Hepatocyte (in vitro differentiated cells): ENCODE measurements around the gene PGGHG. TPM values are rescaled to one million over a fixed set of nuclear protein-coding genes. Genes with fewer than 3 reads are reported as not detected.
"Not testable (repeated sequence)": the region's sequence is repeated elsewhere in the genome, so short reads cannot be mapped to it uniquely, and the experiment has no call there.

Source experiments
- DNase-seq: peaks from one replicate; pipeline ENCODE4 v3.0.0-alpha.2; 2016; ENCODE audit warnings: low spot score
- H2AFZ ChIP-seq: fragments of 200-600 bp; sonication (generic); 2 replicates; pipeline ENCODE4 v1.6.0; 2016; ENCODE audit warnings: antibody characterized with exemption, mild to moderate bottlenecking
- H3K27ac ChIP-seq: fragments of 200-600 bp; sonication (generic); 2 replicates; pipeline ENCODE4 v1.5.1; 2016; ENCODE audit warnings: mild to moderate bottlenecking
- H3K27me3 ChIP-seq: fragments of 200-600 bp; sonication (generic); 2 replicates; pipeline ENCODE4 v1.6.1; 2016
- H3K36me3 ChIP-seq: fragments of 200-600 bp; sonication (generic); replicated peaks from 2 replicates; pipeline ENCODE4 v1.5.1; 2016; ENCODE audit warnings: low read depth; ENCODE audit not compliant: insufficient read depth
- H3K4me1 ChIP-seq: fragments of 200-600 bp; sonication (generic); 2 replicates; pipeline ENCODE4 v1.5.1; 2016; ENCODE audit warnings: mild to moderate bottlenecking, moderate library complexity; ENCODE audit not compliant: insufficient read depth
- H3K4me2 ChIP-seq: fragments of 200-600 bp; sonication (generic); 2 replicates; pipeline ENCODE4 v1.6.0; 2016
- H3K4me3 ChIP-seq: fragments of 200-600 bp; sonication (generic); 2 replicates; pipeline ENCODE4 v1.5.1; 2016; ENCODE audit warnings: mild to moderate bottlenecking
- H3K79me2 ChIP-seq: fragments of 200-600 bp; sonication (generic); 2 replicates; pipeline ENCODE4 v1.6.0; 2017; ENCODE audit warnings: mild to moderate bottlenecking
- H3K9me2 ChIP-seq: fragments of 200-600 bp; sonication (generic); replicated peaks from 2 replicates; pipeline ENCODE4 v1.6.0; 2017; ENCODE audit warnings: mild to moderate bottlenecking; ENCODE audit not compliant: insufficient read depth
- H3K9me3 ChIP-seq: fragments of 200-600 bp; sonication (generic); 2 replicates; pipeline ENCODE4 v1.5.1; 2016; ENCODE audit warnings: low read depth, mild to moderate bottlenecking
- H4K20me1 ChIP-seq: fragments of 200-600 bp; sonication (generic); 2 replicates; pipeline ENCODE4 v1.6.0; 2016; ENCODE audit warnings: mild to moderate bottlenecking; ENCODE audit not compliant: insufficient read depth, poor library complexity, severe bottlenecking
- EZH2 ChIP-seq: fragments of 200-600 bp; sonication (generic); IDR thresholded peaks from 2 replicates; pipeline ENCODE4 v1.6.1; 2016; ENCODE audit warnings: antibody characterized with exemption, mild to moderate bottlenecking, borderline replicate concordance
- EZH2phosphoT487 ChIP-seq: fragments of 200-600 bp; sonication (generic); IDR thresholded peaks from one replicate; pipeline ENCODE4 v1.6.1; 2018; ENCODE audit warnings: antibody characterized with exemption, mild to moderate bottlenecking, low read depth, moderate library complexity; ENCODE audit not compliant: unreplicated experiment, severe bottlenecking
- WGBS: methylation state at CpG from one replicate; pipeline ENCODE4 v1.1.6; 2016; ENCODE audit warnings: low lambda C conversion rate; ENCODE audit errors: missing lambda C conversion rate; 5-methylcytosine and 5-hydroxymethylcytosine counted together
- polyA plus RNA-seq: library from polyadenylated mRNA; unstranded; fragments of >200 nt; fragmentation: Nextera tagmentation; extraction: Ambion mirVana; gene quantifications from 2 replicates; pipeline ENCODE4 v1.2.1, GENCODE V29; 2016
- total RNA-seq: library from RNA; depleted of rRNA; stranded (reverse); fragments of >200 nt; gene quantifications from 2 replicates; pipeline ENCODE4 v1.2.3, GENCODE V29; 2014
- TF ChIP-seq, protein P1 (sequence below): fragments of 200-600 bp; sonication (generic); IDR thresholded peaks from 2 replicates; pipeline ENCODE4 v1.5.1; 2016; ENCODE audit warnings: antibody characterized with exemption, mild to moderate bottlenecking; ENCODE audit not compliant: poor library complexity

The PGGHG gene
- total and polyA plus RNA-seq, 2 experiments from 2014 or later, result 19.2 to 27.9 TPM

DNA sequence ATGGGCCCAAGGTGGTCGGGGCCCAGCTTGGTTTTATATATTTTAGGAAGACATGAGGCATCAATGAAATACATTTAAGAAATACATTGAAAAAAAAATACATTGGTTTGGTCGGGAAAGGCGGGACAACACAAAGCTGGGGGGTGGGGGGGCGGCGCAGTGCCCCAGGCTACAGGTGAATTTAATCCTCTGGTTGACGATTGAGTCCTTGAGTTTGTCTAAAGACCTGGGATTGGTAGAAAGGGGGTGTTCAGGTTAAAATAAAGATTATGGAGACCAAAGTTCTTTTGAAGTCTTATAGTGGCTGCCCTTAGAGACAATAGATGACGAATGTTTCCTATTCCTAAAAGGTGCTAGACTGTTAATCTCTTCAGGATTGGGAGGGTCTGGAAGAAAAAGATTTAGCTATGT is 28.0 kb downstream of the PGGHG start:
- no peak overlapping the region for H2AFZ ChIP-seq
- no peak overlapping the region for H3K27ac ChIP-seq
- peak overlapping the region; percentile 84 for H3K4me2 ChIP-seq
- no peaks in the 10 kb centered on the region for H3K36me3 ChIP-seq
- no peaks in the 10 kb centered on the region for H3K9me2 ChIP-seq
- TF ChIP-seq EZH2phosphoT487, result no peak
- TF ChIP-seq, protein P1, sequence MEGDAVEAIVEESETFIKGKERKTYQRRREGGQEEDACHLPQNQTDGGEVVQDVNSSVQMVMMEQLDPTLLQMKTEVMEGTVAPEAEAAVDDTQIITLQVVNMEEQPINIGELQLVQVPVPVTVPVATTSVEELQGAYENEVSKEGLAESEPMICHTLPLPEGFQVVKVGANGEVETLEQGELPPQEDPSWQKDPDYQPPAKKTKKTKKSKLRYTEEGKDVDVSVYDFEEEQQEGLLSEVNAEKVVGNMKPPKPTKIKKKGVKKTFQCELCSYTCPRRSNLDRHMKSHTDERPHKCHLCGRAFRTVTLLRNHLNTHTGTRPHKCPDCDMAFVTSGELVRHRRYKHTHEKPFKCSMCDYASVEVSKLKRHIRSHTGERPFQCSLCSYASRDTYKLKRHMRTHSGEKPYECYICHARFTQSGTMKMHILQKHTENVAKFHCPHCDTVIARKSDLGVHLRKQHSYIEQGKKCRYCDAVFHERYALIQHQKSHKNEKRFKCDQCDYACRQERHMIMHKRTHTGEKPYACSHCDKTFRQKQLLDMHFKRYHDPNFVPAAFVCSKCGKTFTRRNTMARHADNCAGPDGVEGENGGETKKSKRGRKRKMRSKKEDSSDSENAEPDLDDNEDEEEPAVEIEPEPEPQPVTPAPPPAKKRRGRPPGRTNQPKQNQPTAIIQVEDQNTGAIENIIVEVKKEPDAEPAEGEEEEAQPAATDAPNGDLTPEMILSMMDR, result no peak
- no peak for TF ChIP-seq EZH2
- no peak for DNase-seq
- H3K9me3 ChIP-seq, result no peaks in the 10 kb centered on the region
- H3K27me3 ChIP-seq, result peaks cover 14% of the 10 kb centered on the region
- H3K4me3 ChIP-seq, result no peak overlapping the region
- 37% methylated on average over 7 of the region's 7 CpGs for WGBS
- H3K79me2 ChIP-seq, result peaks cover 37% of the 10 kb centered on the region
- no peaks in the 10 kb centered on the region for H4K20me1 ChIP-seq
- H3K4me1 ChIP-seq, result peaks cover 42% of the 10 kb centered on the region

DNA sequence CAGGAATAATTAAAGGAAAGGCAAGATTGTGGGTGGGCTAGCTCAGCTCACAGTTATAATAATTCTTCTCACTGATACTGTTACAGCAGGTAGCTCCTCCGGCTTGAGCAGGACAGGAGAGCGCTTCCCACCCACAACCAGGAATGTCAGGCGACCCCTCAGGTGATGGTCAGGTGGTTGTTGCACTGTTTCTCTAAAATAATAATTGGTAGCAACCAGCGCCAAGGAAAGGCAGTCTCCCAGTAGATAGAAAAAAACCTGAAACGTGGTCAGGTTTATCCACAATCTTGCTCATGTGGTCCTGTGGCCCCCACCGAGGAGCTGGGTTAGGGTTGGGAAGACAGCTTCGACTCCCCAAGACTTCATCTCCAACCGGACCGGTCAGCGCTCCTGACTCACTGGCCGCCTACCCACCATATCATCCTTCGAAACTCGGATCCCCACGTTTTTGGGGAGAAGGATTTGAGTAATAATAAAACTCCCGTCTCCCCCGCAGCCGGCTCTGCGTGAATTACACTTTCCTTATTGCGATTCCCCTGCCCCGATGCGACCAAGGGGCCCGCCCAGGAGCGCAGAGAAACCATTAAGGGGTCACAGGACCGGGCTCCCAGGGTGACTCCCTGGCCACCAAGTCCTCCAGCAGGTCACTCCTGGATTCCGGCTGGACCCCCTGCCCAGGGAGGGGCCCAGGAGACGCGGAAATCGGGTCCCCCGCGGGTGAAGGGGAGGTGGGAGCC is 28.9 kb downstream of the PGGHG start:
- H4K20me1 ChIP-seq, DNase-seq, H3K9me2 ChIP-seq, H3K27ac ChIP-seq, H2AFZ ChIP-seq, H3K36me3 ChIP-seq, H3K9me3 ChIP-seq, H3K4me3 ChIP-seq: not testable (repeated sequence)
- Histone ChIP-seq H3K4me2 (peak overlapping the region; percentile 45), H3K79me2 (peaks cover 37% of the 10 kb centered on the region), H3K4me1 (peaks cover 33% of the 10 kb centered on the region), H3K27me3 (peaks cover 14% of the 10 kb centered on the region)
- WGBS, result 44% methylated on average over 9 of the region's 30 CpGs

DNA sequence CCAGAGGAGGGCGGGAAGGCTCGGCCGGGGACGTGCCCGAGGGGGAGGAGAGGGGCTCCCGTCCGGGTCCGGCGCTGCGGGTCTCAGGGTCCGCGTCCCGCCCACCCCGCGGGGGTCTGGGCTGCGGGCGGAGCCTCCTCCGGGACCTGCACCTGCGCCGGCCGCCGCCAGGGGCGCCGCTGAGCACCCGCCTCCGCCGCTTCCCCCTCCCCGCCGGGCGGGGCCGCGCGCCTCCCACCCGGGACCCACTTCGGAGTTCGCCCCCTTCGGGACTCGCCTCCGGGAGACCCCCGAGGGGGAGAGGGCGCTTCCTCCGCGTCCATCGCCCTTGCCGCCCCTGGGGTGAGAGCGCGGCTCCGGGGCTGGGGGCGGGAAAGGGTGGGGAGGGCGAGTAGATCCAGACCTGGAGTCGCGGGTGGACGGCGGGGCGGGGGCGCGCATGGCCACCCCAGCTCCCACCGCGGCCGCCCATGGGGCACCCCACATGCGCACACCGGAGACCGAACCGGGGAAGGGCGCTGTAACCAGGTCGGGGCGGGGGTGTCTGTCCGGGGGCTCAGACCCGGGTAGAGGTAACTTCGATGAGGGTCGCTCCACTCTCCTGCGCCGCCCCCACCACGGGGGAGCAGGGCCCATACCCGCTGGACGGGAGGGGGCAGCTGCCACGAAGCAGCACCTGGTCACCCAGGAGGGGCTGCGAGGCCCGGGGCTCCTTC is 29.6 kb downstream of the PGGHG start:
- not testable (repeated sequence) for H2AFZ ChIP-seq, DNase-seq, H3K4me3 ChIP-seq, H3K9me3 ChIP-seq, H3K9me2 ChIP-seq, H3K36me3 ChIP-seq, H4K20me1 ChIP-seq
- H3K27ac ChIP-seq, result peak overlapping the region; percentile 100
- H3K4me1 ChIP-seq, result peaks cover 26% of the 10 kb centered on the region
- peaks cover 37% of the 10 kb centered on the region for H3K79me2 ChIP-seq
- peak overlapping the region; percentile 89 for H3K4me2 ChIP-seq
- WGBS, result 8% methylated on average over 8 of the region's 79 CpGs
- peaks cover 14% of the 10 kb centered on the region for H3K27me3 ChIP-seq

DNA sequence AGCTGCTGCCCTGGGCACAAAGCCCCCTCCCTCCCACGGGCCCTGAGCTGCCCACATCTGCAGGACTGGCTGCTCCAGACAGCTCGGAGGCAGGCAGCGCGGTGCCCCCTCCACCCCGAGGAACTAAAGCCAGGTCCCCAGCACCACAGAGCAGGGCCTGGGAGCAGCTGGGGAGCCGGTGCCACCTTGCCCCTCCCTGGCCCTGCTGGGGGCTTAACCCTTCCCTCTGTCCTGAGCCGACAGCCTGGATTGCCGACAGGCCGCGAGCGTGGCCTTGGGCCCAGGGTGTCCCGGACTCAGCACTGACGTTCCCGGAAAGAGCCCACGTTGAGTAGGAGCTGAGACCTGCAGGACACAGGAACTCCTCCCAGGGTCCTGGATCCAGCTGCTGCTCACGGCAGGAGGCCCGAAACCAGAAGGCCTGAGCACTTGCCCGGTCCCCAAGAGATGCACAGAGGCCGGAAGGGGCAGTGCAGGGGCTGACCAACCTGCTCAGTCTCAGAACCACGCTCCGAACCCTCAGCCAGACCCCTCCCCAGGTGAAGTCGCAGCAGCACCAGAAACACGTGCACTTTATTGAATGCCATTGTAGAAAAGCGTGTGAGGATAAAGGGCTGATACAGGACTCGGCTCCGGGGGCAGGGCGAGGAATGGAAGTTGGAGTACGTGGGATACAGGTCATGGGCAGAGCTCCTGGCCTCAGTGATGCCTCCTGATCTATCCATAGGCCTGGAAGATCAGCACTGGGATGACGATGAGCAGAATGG is 30.4 kb downstream of the PGGHG start:
- not testable (repeated sequence) for H2AFZ ChIP-seq, H3K9me3 ChIP-seq, H3K9me2 ChIP-seq, DNase-seq, H4K20me1 ChIP-seq, H3K36me3 ChIP-seq
- Histone ChIP-seq H3K4me1 (peaks cover 28% of the 10 kb centered on the region), H3K27me3 (peaks cover 14% of the 10 kb centered on the region), H3K79me2 (peaks cover 37% of the 10 kb centered on the region), H3K4me2 (peak overlapping the region; percentile 89), H3K4me3 (peak overlapping the region; percentile 17), H3K27ac (peak overlapping the region; percentile 100)
- WGBS, result 14% methylated on average over 21 of the region's 29 CpGs

DNA sequence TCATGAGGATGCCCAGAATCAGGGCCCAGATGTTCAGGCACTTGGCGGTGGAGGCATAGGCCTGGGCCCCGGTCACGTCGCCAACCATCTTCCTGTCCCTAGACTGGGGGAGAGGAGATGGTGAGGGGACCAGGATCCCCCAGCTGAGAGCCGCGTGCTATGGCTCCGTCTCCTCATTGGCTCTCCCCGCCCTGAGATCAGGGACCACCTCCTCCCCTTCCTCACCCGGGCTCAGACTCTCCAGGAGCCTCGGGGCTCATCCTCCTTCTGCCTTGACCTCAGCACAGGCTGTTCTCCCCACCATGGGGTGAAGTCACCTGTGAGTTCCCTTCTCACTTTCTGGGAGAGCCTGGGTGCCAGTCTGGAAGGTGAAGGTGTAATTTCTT is 31.0 kb downstream of the PGGHG start:
- not testable (repeated sequence) for DNase-seq, H3K36me3 ChIP-seq, H3K9me2 ChIP-seq, H4K20me1 ChIP-seq, H2AFZ ChIP-seq, H3K9me3 ChIP-seq
- peaks cover 14% of the 10 kb centered on the region for H3K27me3 ChIP-seq
- peak overlapping the region; percentile 100 for H3K27ac ChIP-seq
- H3K4me1 ChIP-seq, result peaks cover 33% of the 10 kb centered on the region
- H3K79me2 ChIP-seq, result peaks cover 36% of the 10 kb centered on the region
- peak overlapping the region; percentile 17 for H3K4me3 ChIP-seq
- H3K4me2 ChIP-seq, result peak overlapping the region; percentile 89
- WGBS, result 0% methylated on average over 2 of the region's 10 CpGs
